Renal pelvis (tissue), 4 donors: ENCODE measurements around the gene FADS1. TPM values are rescaled to one million over a fixed set of nuclear protein-coding genes. Genes with fewer than 3 reads are reported as not detected.

Source experiments
- DNase-seq: peaks from one replicate; pipeline ENCODE4 v3.0.0-alpha.2; 2013
- polyA plus RNA-seq, 3 donors: library from polyadenylated mRNA; unstranded; fragments of 120-200 nt; gene quantifications; one replicate each; pipeline ENCODE4 v1.2.1, GENCODE V29; 2013; ENCODE audit not compliant: insufficient read length in 3 of 3

The FADS1 gene
- polyA plus RNA-seq, 3 donors: 45.9 to 53.5 (median 46.5) TPM

DNA sequence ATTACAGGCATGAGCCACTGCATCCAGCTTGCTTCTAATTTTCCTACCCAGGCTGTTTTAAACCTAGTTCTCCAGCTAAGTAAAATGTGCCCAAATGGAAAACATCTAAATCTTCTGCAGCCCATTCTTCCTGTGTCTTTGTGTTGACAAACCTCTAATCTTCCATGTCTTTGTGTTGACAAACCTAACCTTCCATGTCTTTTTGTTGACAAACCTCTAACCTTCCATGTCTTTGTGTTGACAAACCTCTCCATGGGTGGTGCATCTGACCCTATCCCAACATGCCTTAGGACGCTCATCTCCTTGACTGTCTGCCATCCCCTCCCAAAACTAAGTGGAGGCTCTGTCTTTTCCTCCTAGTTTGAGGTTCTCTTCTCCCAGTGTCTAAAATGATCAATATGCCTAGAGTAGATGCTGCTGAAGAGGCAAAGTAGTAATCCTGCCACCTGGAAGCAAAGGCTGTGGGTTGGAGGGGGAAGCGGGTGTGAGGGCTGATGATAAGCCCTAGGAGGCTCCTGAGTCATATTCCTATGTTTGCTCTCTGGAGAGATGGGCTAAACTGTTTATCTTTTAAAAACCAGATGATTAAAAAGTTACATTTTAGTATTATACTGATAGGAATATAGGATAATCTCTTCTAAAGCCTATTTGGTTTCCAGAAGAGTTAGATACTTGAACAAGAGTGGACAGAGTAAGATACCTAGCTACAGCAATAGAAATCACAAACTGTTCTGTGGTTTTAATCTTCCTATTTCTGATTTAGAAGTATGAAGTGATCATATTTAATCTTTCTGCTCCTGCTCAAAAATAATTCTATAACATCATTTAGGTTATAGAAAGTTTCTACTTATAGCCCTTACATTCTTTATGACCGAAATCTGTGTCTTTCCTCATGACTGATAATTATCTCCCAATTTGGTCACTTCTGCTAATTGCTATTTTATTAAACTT, 16.2 kb downstream of the FADS1 start:
- no peak for DNase-seq

DNA sequence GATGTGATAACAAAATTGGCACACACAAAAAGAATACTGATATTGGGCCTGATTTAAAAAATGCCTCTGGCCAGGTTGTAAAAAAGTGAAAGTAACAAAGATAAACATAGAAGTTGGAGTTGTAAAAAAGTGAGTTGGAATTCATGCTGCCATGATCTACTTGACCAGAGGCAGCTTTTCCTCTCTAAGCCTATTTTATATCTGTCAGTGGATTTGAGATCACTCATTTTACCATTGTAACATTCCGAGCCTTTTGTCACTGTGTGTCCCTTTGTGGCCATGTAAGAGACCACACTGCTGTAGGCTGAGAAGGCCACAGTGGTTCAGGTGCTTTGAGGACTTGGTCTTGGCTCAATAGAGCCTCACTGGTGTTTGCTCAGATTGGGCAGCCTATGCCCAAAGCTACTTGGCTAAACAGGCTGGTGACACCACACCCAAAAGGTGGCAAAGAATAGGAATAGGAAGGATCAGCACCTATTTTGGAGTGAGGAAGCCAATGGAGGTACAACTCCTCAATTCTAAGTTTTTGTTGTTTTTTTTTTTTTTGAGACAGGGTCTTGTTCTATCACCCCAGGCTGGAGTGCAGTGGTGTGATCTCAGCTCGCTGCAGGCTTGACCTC, 17.0 kb downstream of the FADS1 start:
- DNase-seq: no peak

DNA sequence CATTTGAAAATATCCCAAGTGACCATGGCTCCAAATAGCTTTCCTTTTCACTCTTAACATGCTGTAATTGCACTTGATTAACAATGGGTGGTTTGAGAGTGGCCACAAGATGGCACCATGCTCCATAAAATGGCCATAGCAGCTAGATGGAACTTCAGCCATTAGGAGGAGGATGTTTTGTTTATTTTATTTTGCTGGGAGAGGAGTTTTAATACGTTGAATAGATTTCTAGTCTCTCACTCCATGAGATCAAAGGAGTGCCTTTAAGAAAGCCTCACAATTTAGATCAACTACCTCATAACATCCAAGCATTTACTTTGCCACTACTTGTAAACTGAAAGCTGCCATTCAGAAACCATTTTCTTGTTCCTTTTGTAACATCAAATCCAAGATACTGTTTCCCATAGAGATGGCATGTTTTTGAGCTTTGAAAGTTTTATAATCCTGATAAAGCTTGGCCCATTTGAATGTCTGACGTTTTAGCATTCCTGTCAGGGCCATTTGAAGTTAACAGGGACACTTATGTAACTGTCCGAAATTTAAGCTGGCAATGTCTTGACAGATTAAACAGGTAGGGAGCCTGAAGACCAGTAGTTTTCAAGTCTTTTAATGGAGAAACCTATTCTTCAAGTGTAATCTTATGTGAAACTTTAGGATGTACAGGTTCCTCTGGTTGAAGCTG, 19.4 kb downstream of the FADS1 start:
- peak; percentile 83 for DNase-seq

DNA sequence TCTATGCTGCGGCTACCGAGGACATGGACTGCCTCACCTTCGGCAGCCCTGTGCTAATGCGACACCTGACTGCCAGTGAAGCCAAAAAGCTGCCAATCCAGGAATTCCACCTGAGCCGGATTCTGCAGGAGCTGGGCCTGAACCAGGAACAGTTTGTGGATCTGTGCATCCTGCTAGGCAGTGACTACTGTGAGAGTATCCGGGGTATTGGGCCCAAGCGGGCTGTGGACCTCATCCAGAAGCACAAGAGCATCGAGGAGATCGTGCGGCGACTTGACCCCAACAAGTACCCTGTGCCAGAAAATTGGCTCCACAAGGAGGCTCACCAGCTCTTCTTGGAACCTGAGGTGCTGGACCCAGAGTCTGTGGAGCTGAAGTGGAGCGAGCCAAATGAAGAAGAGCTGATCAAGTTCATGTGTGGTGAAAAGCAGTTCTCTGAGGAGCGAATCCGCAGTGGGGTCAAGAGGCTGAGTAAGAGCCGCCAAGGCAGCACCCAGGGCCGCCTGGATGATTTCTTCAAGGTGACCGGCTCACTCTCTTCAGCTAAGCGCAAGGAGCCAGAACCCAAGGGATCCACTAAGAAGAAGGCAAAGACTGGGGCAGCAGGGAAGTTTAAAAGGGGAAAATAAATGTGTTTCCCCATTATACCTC, 20.8 kb downstream of the FADS1 start:
- no peak for DNase-seq

DNA sequence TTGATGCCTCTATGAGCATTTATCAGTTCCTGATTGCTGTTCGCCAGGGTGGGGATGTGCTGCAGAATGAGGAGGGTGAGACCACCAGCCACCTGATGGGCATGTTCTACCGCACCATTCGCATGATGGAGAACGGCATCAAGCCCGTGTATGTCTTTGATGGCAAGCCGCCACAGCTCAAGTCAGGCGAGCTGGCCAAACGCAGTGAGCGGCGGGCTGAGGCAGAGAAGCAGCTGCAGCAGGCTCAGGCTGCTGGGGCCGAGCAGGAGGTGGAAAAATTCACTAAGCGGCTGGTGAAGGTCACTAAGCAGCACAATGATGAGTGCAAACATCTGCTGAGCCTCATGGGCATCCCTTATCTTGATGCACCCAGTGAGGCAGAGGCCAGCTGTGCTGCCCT, 21.3 kb downstream of the FADS1 start:
- no peak for DNase-seq

DNA sequence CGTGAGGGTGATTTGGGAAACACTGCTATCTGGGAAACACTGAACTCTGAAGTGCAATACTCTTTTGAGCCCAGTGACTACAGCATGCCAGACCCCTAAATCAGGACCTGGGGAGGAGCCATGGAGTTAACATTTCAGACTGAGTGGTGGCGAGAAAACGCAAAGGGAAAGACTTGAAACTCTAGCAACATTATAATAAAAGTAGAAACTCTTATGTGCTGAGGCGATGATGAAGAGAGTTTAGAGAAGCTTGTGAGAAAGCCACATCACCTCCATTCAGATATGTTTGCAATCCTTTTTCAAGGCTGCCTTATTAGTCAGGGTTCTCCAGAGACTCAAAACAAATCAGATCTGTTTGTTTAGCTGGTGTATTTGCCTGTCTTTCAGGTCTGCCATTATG, 22.2 kb downstream of the FADS1 start:
- DNase-seq: no peak

DNA sequence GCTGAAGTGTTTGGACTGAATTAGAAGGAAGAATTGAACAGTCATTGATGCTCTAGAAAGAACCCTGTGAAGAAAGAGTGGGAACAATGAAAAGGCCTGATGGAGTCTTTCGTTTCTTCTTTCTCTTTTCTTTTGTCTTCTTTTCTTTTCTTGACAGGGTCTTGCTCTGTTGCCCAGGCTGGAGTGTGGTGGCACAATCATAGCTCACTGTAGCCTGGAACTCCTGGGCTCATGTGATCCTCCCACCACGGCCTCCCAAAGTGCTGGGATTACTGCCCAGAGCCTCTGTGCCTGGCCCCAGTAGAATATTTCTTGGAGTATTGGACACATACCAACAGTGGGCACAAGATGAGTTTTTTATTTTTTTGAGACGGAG, 23.0 kb downstream of the FADS1 start:
- DNase-seq: no peak

DNA sequence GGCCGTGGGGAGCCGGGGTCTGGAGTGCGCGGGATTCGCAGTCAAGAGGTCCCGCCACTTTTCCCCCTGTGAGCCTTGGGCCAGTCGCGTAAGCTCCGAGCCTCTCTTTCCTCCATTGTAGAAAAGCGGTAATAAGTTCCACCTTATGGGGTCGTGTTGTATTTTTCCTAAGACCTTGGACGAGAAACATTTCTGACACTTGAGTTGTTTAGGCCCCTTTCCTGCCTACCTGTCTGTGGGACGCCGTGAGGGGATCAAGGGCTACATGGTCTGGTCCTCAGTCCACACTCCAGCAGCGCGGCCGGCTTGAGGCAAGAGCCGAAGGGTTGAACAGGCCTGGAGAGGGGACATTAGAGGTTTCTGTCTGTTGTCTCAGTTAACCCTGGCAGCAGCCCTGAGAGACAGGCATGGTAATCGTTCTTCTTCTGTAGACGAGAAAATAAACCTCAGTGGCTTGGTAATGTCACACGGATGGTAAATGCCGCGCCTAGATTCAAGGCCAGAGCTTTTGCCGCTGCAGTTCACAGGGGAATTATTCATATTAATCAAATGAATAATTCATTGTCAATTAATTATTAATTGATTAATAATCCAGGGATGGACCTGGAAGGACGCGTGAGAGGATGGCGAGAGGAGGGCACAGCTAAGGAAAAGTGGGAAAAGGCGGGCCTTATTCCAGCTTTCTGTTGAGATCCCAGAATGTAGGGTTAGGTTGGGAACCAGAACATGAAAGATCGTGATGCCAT, 23.5 kb downstream of the FADS1 start:
- no peak for DNase-seq

DNA sequence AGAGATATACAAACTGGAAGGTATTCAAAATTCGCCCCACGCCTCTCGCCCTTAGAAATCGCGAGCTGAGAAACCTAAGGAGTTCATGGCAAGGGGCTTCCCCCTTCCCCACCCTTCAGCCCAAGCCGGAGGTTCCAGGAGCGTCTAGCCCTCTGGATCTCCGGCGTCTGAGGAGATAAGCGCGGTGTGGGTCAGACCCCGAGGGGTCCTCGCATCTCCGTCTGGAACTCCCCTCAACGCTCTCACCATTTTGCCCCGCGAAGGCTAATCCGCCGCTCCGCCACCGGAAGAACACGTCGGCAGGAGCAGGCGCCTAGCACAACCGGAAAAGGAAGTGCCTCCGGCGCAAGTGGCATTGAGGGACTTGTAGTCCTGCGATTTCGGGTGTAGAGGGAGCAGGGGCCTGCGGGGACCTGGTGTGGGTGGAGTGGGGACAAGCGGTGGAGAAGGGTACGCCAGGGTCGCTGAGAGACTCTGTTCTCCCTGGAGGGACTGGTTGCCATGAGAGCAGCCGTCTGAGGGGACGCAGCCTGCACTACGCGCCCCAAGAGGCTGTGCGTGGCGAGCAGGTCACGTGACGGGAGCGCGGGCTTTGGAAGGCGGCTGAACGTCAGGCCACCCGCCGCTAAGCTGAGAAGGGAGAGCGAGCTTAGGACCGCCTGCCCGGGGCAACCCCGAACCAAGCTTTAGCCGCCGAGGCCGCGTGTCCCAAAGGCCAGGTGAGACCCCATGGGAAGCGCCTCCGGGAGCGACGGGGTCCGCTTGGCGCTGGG, 24.3 kb downstream of the FADS1 start, which contains the start of the genes FEN1 and TMEM258:
FEN1 (plus strand) TSS at position 602 of the 773 bp plus-strand sequence. CDS start 2,451 bp downstream, outside the sequence.
TMEM258 (minus strand) TSS at position 290 of the 773 bp plus-strand sequence; CDS start at position 249, 41 bp downstream.
- DNase-seq: peak; percentile 94

DNA sequence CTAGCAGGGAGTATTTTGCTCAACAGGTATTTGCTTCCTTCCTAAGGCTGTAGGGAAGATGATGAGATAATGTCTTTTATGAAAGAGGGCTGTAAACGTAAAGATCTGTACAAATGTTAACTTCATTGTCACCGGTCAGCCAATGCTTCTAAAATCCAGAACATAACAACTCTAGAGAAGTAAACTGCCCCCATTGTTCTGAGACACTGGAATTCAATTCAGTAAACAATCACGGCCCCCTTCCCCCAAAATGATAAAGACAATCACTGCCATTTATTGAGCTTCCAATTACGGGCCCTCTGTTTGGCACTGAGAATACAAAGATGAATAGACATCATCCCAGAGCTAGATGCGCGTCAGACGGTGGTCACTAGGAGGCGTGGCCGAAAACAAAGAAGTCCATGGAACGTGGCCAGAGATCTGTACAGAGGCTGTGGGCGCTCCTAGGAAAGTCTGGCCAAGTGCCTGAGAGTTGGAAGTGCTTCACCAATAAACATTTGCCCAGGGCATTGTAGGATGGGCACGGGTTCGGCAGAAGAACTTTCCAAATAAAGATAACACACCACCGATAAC, 25.0 kb downstream of the FADS1 start:
- DNase-seq: peak; percentile 89

DNA sequence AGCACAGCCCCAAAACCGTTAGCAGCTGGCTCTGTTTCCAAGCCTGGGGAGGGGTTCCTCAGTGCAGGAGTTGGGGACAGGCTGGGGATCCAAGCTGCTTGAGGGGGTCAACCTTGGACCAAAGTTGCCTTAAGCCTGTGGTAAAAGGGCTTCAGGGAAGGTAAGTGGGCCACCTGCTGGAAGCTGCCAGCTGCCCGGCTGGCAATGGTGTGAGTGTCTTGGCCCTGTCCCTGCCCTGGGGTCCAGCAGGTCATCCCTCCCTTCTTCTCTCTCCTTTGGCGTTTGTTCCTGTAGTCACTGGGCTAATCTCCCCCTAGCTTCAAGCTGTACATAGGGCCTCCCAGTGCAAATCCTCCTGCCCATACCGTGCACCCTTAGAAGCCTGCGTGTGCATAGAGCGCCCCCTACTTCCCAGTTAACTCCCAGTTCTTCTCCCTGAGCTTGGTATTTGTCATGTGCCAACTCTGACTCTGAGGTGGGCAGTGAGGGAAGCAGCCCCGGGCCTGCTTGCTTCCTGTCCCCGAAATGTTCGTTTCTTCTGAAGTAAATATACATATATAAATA, 28.8 kb downstream of the FADS1 start:
- DNase-seq: no peak

DNA sequence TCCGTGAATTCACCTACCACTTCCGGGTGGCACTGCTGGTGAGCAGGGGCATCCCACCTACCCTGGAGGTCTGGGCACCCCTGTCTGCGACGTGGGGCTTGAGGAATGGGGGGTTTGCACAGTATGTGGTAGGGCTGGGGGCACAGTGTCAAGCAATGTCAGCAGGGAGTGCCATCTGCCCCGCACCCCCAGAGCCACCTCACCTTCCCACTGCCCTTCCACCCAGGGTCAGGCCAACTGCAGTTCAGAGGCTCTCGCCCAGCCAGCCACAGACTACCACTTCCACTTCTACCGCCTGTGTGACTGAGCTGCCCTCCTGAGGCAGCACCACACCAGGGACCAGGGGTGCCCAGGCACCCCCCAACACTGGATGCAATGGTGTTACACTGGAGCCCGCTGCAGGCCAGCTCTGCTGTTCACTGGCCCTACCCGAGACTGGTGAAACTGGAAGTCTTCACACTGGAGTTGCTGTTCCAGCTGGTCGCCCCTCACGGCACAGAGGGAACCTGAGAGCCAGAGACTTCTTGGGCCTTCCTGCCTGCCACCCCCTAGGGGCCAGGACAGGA, 30.9 kb downstream of the FADS1 start:
- DNase-seq: no peak

DNA sequence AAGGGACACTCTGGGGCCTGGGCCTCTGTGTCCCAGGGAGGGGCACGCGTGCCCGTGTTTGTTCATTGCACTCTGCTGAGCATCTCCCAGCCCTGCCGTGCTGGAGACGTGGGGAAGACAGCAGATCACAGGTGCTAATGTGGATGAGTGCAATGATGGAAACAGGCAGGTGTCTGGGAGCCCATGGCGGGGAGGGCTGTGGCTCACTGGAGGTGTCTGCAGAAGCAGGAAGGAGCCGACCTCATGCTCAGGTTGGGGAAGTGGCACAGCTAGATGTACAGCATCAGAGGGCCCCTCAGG, 32.3 kb downstream of the FADS1 start:
- no peak for DNase-seq

DNA sequence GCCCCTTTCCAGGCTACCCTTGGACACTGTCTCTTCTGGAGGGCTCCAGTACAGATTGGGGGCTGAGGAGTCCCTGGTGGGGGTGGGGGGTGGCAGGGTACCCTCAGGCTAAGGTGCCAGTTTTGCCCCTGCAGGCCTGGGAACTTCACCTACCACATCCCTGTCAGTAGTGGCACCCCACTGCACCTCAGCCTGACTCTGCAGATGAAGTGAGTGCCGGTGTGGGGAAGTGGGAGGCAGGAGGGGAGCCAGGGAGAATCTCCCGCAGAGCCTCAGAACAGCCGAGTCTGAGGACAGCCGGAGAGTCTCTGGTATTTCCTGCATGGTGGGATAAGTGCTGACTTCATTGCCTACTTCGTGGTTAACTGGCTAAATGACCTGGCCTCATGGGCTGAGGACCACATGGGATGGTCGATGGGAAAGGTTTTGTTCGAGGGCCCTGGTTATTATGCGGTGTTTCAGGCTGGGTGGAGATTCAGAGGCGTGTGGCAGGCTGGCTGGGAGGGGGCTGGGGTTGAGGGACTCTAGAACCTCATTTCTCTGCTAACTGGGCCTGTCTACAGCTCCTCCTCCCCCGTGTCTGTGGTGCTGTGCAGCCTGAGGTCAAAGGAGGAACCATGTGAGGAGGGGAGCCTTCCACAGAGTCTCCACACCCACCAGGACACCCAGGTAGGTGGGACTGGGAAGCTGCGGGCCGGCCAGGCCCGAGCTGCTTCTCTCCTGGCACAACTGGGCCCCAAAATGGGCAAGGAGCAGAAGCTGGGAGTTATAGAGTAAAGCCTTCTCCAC, 32.9 kb downstream of the FADS1 start:
- no peak for DNase-seq

DNA sequence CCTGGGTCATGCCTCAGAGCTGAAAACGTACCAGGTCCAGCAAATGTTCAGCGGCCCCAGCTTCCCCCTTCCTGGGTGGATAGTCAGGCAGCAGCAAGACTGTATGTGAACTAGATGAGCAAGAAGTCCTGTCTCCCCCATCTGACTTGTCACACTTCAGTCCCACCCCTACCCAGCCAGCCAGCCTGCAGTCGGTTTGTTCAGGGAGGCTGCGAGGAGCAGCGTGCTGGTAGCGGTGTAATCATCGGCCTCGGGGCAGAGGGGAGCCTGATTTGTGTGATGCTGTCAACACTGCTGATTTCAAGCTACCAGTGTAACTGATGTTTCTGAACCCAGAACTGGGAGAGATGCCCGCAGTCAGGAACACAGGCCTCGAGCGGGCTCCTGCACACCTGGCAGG, 34.0 kb downstream of the FADS1 start:
- DNase-seq: no peak

DNA sequence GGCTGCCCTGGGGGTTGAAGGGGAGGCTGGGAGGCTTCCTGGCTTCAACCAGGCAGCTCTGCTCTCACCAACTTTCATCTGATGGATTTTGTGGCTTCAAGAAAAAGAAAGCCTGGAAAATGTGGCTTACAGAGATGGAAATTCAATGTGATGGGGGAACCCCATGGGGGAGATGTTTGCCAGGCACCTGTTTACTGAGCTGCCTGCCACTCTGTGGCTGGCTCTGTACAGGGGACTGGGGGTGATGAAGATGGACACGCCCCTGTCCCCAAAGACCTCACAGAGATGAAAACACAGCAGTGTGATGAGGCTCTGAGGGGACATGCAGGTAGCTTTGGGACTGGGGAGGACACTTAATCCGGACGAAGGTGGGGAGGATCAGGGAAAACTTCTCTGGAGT, 34.5 kb downstream of the FADS1 start:
- DNase-seq: no peak

DNA sequence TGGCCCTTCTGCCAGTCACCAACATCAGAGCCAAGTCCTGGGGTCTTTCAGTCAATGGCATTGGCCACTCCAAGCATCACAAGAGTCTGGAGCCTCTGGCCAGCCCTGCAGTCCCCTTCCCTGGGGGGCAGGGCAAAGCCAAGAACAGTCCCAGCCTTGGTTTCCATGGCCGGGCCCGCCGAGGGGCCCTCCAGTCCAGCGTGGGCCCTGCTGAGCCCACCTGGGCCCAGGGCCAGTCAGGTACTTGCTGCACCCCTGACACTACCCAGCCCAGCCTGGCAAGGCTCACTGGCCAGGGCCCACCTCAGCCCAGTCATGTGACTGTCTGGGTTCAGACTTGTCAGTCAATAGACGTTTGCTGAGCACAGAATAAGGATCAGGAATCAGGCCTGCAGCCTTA, 35.2 kb downstream of the FADS1 start:
- no peak for DNase-seq

DNA sequence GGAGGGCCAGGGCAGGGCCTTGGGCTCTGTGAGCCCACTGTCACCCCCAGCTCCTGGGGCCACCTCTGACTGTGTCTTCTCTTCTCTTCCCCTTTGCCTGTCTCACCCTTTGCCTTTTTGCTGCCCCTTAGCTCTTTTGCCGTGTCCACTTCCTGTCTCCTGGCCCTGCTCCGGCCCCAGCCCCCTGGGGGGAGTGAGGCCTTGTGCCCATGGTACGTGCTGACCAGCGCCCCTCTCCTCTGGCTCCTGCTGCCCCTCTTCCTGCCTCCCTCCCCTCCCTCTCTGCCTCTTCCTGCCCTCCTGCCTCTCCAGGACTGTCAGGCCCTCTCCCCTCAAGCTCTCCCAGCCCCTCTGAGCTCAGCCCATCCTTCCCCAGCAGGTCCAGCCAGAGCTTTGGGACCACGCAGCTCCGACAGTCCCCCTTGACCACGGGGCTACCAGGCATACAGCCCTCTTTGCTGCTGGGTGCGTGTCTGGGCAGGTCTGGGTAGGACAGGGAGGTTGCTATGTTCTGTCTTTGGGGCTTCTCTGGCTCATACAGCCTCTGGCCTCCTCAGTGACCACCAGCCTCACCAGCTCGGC, 36.1 kb downstream of the FADS1 start:
- DNase-seq: no peak
